Adrenal gland (tissue), 5 donors: ENCODE measurements around the gene SLC6A8.

Source experiments
- CTCF ChIP-seq, 6 experiments: fragments of 450-650 bp in 4 of 6; fragments of 200-600 bp in 2 of 6; sonication (generic) in 1 of 6; IDR thresholded peaks; 1 replicate in 5 of 6; 2 replicates in 1 of 6; pipeline versions ENCODE4 v1.5.1 to v1.8.0; 2016 to 2021; ENCODE audit warnings: antibody characterized with exemption in 6 of 6, mild to moderate bottlenecking in 2 of 6, moderate library complexity in 1 of 6
- POLR2A ChIP-seq, 2 donors: fragments of 450-650 bp; IDR thresholded peaks; one replicate each; pipeline ENCODE4 v1.6.1; 2017; ENCODE audit warnings: antibody characterized with exemption in 2 of 2, mild to moderate bottlenecking in 2 of 2, moderate library complexity in 1 of 2
- donor health status: DM: no; HTN: no; CAD: no.

- TF ChIP-seq CTCF (IDR thresholded peaks at IDR 0.05) (no peak), POLR2A (IDR thresholded peaks at IDR 0.05) (no peak)
These were observed 28.5 kb upstream of the SLC6A8 start for GRCh38 chrX:153659268-153659667.
